BLaER1 treated with 17β-estradiol and CSF1 and Interleukin-3, amounts not matched to agents 10 nM and 100 nM (cell line): Measurements from ENCODE around the gene PARD3.

ENCODE experiments used
- H3K27ac ChIP-seq, 11 experiments: shearing (Covaris generic); formaldehyde crosslinking; 2 replicates each; pipeline ENCODE4 v1.8.1; 2022
- H3K27me3 ChIP-seq, 11 experiments: shearing (Covaris generic); formaldehyde crosslinking; 2 replicates each; pipeline ENCODE4 v1.8.1; 2022
- H3K36me3 ChIP-seq, 11 experiments: shearing (Covaris generic); formaldehyde crosslinking; 2 replicates each; pipeline ENCODE4 v1.8.1; 2022
- H3K4me1 ChIP-seq, 10 experiments: shearing (Covaris generic); formaldehyde crosslinking; 2 replicates each; pipeline ENCODE4 v1.8.1; 2022
- H3K4me2 ChIP-seq, 11 experiments: shearing (Covaris generic); formaldehyde crosslinking; 2 replicates each; pipeline ENCODE4 v1.8.1; 2022
- H3K4me3 ChIP-seq, 10 experiments: shearing (Covaris generic); formaldehyde crosslinking; 2 replicates each; pipeline ENCODE4 v1.8.1; 2022
- H3K9ac ChIP-seq, 11 experiments: shearing (Covaris generic); formaldehyde crosslinking; 2 replicates each; pipeline ENCODE4 v1.8.1; 2022
- H3K9me3 ChIP-seq, 11 experiments: shearing (Covaris generic); formaldehyde crosslinking; replicated peaks in 1 of 11; 2 replicates each; pipeline ENCODE4 v1.8.1; 2022
- H4K20me1 ChIP-seq, 11 experiments: shearing (Covaris generic); formaldehyde crosslinking; 2 replicates each; pipeline ENCODE4 v1.8.1; 2022
- Cebpa-rat ChIP-seq, 11 experiments: shearing (Covaris generic); IDR thresholded peaks; 2 replicates each; pipeline ENCODE4 v1.8.1; 2022

PARD3 gene

GRCh38 chr10:34345383-34345782, 469.7 kb downstream of the PARD3 start:
- Histone ChIP-seq H3K4me2 (peak overlapping the region in 3 of 11 experiments; percentile 8 to 36 (median 25); a peak in 5 of 22 replicates), H3K36me3 (peaks cover 0 to 38% (median 19%) of the 10 kb centered on the region in 11 experiments; a peak in 10 of 22 replicates), H3K9me3 (peaks cover 0 to 8% (median 4%) of the 10 kb centered on the region in 11 experiments; a peak in 6 of 22 replicates), H3K27me3 (no peaks in the 10 kb centered on the region), H3K27ac (no peak overlapping the region), H3K4me1 (peaks cover 0 to 19% (median 6%) of the 10 kb centered on the region in 10 experiments; a peak in 10 of 20 replicates), H3K4me3 (no peak overlapping the region), H4K20me1 (no peaks in the 10 kb centered on the region), H3K9ac (no peak overlapping the region)
- no peak for TF ChIP-seq Cebpa-rat (IDR thresholded peaks at IDR 0.05)

DNA sequence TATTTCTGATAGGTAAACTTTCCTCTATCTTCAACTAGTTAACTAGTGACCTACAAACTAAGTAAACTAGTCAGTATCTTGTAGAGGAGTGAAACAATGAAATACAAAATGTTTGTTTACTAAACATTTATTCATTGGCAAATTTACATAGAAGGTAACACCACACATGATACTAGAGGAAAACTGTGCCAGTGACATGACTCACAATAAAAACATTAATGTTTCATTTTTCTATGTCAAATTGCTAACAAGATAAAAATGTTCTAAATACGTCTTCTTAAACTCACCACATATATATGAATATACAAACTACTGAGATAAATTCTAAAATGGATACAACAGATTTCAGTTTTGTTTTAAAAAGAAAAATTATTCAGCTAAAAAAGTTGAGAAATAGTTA, 471.3 kb downstream of the PARD3 start:
- H3K4me3 ChIP-seq = no peak overlapping the region
- no peak overlapping the region for H3K4me2 ChIP-seq
- H3K27ac ChIP-seq = no peak overlapping the region
- peaks cover 0 to 19% (median 6%) of the 10 kb centered on the region in 10 experiments; a peak in 10 of 20 replicates for H3K4me1 ChIP-seq
- no peaks in the 10 kb centered on the region for H4K20me1 ChIP-seq
- no peak overlapping the region for H3K9ac ChIP-seq
- no peak for TF ChIP-seq Cebpa-rat (IDR thresholded peaks at IDR 0.05)
- no peaks in the 10 kb centered on the region for H3K27me3 ChIP-seq
- peaks cover 0 to 30% (median 16%) of the 10 kb centered on the region in 11 experiments; a peak in 10 of 22 replicates for H3K36me3 ChIP-seq
- H3K9me3 ChIP-seq = peaks cover 0 to under 1% (median 0%) of the 10 kb centered on the region in 11 experiments; a peak in 1 of 22 replicates

GRCh38 chr10:34341473-34341872, 473.6 kb downstream of the PARD3 start:
- no peaks in the 10 kb centered on the region for H3K27me3 ChIP-seq
- peaks cover 0 to 29% (median 5%) of the 10 kb centered on the region in 11 experiments; a peak in 8 of 22 replicates for H3K36me3 ChIP-seq
- peaks cover 0 to 16% (median 6%) of the 10 kb centered on the region in 10 experiments; a peak in 10 of 20 replicates for H3K4me1 ChIP-seq
- no peak overlapping the region for H3K4me3 ChIP-seq
- no peak overlapping the region for H3K9ac ChIP-seq
- no peak overlapping the region for H3K4me2 ChIP-seq
- H3K9me3 ChIP-seq = no peaks in the 10 kb centered on the region
- H3K27ac ChIP-seq = no peak overlapping the region
- TF ChIP-seq Cebpa-rat (IDR thresholded peaks at IDR 0.05) = no peak
- H4K20me1 ChIP-seq = no peaks in the 10 kb centered on the region

- H4K20me1 ChIP-seq = no peaks in the 10 kb centered on the region
- no peaks in the 10 kb centered on the region for H3K9me3 ChIP-seq
- no peak overlapping the region for H3K4me3 ChIP-seq
- no peak overlapping the region for H3K4me2 ChIP-seq
- no peaks in the 10 kb centered on the region for H3K27me3 ChIP-seq
- peaks cover 0 to 14% (median 6%) of the 10 kb centered on the region in 10 experiments; a peak in 10 of 20 replicates for H3K4me1 ChIP-seq
- H3K9ac ChIP-seq = no peak overlapping the region
- no peak overlapping the region for H3K27ac ChIP-seq
- peaks cover 0 to 29% (median 4%) of the 10 kb centered on the region in 11 experiments; a peak in 8 of 22 replicates for H3K36me3 ChIP-seq
- no peak for TF ChIP-seq Cebpa-rat (IDR thresholded peaks at IDR 0.05)
Observed at GRCh38 chr10:34340934-34341333, 474.2 kb downstream of the PARD3 start.

- peaks cover 0 to 26% (median 4%) of the 10 kb centered on the region in 11 experiments; a peak in 7 of 22 replicates for H3K36me3 ChIP-seq
- no peak overlapping the region for H3K4me2 ChIP-seq
- no peak overlapping the region for H3K27ac ChIP-seq
- H3K9me3 ChIP-seq = no peaks in the 10 kb centered on the region
- peaks cover 0 to 8% (median 2%) of the 10 kb centered on the region in 10 experiments; a peak in 10 of 20 replicates for H3K4me1 ChIP-seq
- no peak overlapping the region for H3K9ac ChIP-seq
- no peak for TF ChIP-seq Cebpa-rat (IDR thresholded peaks at IDR 0.05)
- no peaks in the 10 kb centered on the region for H3K27me3 ChIP-seq
- no peaks in the 10 kb centered on the region for H4K20me1 ChIP-seq
- H3K4me3 ChIP-seq = no peak overlapping the region
Observed at GRCh38 chr10:34339816-34340553, 475.1 kb downstream of the PARD3 start.

GRCh38 chr10:34337917-34338316, 477.2 kb downstream of the PARD3 start:
- peaks cover 0 to 26% (median 4%) of the 10 kb centered on the region in 11 experiments; a peak in 7 of 22 replicates for H3K36me3 ChIP-seq
- no peak overlapping the region for H3K27ac ChIP-seq
- no peaks in the 10 kb centered on the region for H3K9me3 ChIP-seq
- no peak overlapping the region for H3K4me2 ChIP-seq
- H3K4me1 ChIP-seq = no peaks in the 10 kb centered on the region
- no peaks in the 10 kb centered on the region for H4K20me1 ChIP-seq
- H3K9ac ChIP-seq = no peak overlapping the region
- H3K4me3 ChIP-seq = no peak overlapping the region
- no peaks in the 10 kb centered on the region for H3K27me3 ChIP-seq
- TF ChIP-seq Cebpa-rat (IDR thresholded peaks at IDR 0.05) = no peak

DNA sequence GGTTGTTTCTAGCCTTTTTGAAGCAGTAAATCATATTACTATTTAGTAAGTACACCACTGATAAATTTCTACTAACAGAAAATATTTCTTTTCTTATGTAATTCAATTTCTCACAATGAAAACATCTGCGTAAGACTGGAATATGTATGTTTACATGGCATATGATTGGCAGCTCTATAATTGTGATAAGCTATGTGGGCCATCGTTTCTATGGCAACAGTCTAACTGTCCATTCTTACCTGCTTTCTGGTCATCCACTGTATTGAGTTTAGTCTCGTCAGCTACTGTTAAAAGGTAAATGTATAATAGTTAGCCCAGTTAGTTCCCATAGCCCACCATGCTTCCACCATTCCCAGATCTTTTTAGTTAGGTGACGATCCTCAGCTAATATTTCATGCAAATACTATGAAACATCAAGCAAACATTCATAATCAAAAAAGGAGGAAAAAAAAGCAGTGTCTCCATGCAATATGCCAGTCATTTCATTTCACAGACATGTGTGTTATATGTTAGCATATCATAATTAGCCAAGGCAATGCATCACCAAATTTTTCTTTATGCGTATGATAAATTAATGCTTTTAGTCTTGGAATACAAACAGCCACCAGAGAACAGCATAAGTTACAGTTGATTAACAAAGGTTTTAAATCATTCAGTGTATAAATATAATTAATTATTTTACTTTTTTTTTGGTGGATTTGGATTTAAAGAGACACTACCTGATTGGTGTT, 479.0 kb downstream of the PARD3 start:
- Histone ChIP-seq H4K20me1 (no peaks in the 10 kb centered on the region), H3K27ac (no peak overlapping the region), H3K9ac (no peak overlapping the region), H3K36me3 (peaks cover 0 to 37% (median 4%) of the 10 kb centered on the region in 11 experiments; a peak in 13 of 22 replicates), H3K4me1 (no peaks in the 10 kb centered on the region), H3K9me3 (no peaks in the 10 kb centered on the region), H3K4me2 (no peak overlapping the region), H3K27me3 (no peaks in the 10 kb centered on the region), H3K4me3 (no peak overlapping the region)
- TF ChIP-seq Cebpa-rat (IDR thresholded peaks at IDR 0.05) = no peak

DNA sequence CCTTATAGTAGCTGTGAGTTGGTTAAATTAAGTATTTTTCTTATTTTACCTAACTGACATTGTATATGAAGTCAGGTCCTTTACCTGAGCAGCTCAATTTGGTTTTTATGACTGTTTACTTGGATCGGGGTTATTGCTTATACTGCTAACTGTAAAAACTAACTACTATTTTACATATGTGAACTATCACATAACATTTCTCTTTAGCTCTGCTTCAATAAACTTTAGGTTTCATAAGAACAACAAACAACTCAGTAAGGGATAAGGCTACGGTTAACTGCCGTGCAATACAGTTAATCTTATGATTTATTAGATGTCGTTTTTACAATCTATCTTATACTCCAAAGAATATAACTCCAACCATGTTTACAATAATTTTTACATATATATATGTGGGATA, 480.2 kb downstream of the PARD3 start:
- Histone ChIP-seq H3K27ac (no peak overlapping the region), H3K9me3 (no peaks in the 10 kb centered on the region), H3K4me2 (no peak overlapping the region), H3K4me3 (no peak overlapping the region), H3K4me1 (no peaks in the 10 kb centered on the region), H3K27me3 (no peaks in the 10 kb centered on the region), H4K20me1 (no peaks in the 10 kb centered on the region), H3K36me3 (peaks cover 0 to 39% (median 7%) of the 10 kb centered on the region in 11 experiments; a peak in 14 of 22 replicates), H3K9ac (no peak overlapping the region)
- TF ChIP-seq Cebpa-rat (IDR thresholded peaks at IDR 0.05) = no peak

GRCh38 chr10:34333513-34333912, 481.6 kb downstream of the PARD3 start:
- Histone ChIP-seq H3K9me3 (no peaks in the 10 kb centered on the region), H3K4me3 (no peak overlapping the region), H3K27ac (no peak overlapping the region), H3K36me3 (peaks cover 0 to 41% (median 13%) of the 10 kb centered on the region in 11 experiments; a peak in 14 of 22 replicates), H3K4me2 (no peak overlapping the region), H3K27me3 (no peaks in the 10 kb centered on the region), H3K4me1 (no peaks in the 10 kb centered on the region), H4K20me1 (no peaks in the 10 kb centered on the region), H3K9ac (no peak overlapping the region)
- no peak for TF ChIP-seq Cebpa-rat (IDR thresholded peaks at IDR 0.05)
